OCI-LY1 (cell line): ENCODE results near the gene SREBF1.

ENCODE experiments used
- H2AFZ ChIP-seq: fragments of 200-600 bp; sonication (generic), shearing (Covaris generic); 2 replicates; pipeline ENCODE4 v1.6.0; 2014; ENCODE audit warnings: antibody characterized with exemption, mild to moderate bottlenecking, low read length
- H3F3A ChIP-seq: fragments of 200-600 bp; sonication (generic), shearing (Covaris generic); 2 replicates; pipeline ENCODE4 v1.6.0; 2014; ENCODE audit warnings: mild to moderate bottlenecking, antibody characterized with exemption, low read length, moderate library complexity; ENCODE audit not compliant: insufficient read depth
- H3K27ac ChIP-seq: fragments of 200-600 bp; sonication (generic); 2 replicates; pipeline ENCODE4 v1.5.1; 2014; ENCODE audit warnings: low read length, mixed run types, mild to moderate bottlenecking, low read depth; ENCODE audit not compliant: poor library complexity, severe bottlenecking
- H3K27me3 ChIP-seq: fragments of 200-600 bp; sonication (generic); 2 replicates; pipeline ENCODE4 v1.6.0; 2014; ENCODE audit warnings: antibody characterized with exemption, mild to moderate bottlenecking, low read length, moderate library complexity; ENCODE audit not compliant: insufficient read depth
- H3K36me3 ChIP-seq: fragments of 200-600 bp; sonication (generic); 2 replicates; pipeline ENCODE4 v1.6.1; 2014; ENCODE audit warnings: mild to moderate bottlenecking, antibody characterized with exemption, low read length, moderate library complexity, mixed read lengths; ENCODE audit not compliant: insufficient read depth
- H3K4me1 ChIP-seq: fragments of 200-600 bp; sonication (generic); 2 replicates; pipeline ENCODE4 v1.5.1; 2014; ENCODE audit warnings: mild to moderate bottlenecking, low read length, moderate library complexity; ENCODE audit not compliant: insufficient read depth, severe bottlenecking
- H3K4me2 ChIP-seq: fragments of 200-600 bp; sonication (generic), shearing (Covaris generic); 2 replicates; pipeline ENCODE4 v1.6.1; 2014; ENCODE audit warnings: low read length
- H3K4me3 ChIP-seq: fragments of 200-600 bp; sonication (generic); 2 replicates; pipeline ENCODE4 v1.5.1; 2014; ENCODE audit warnings: low read length, low read depth, mild to moderate bottlenecking, mixed read lengths; ENCODE audit not compliant: poor library complexity, severe bottlenecking
- H3K79me2 ChIP-seq: fragments of 200-600 bp; shearing (Covaris generic); 2 replicates; pipeline ENCODE4 v1.6.1; 2016; ENCODE audit warnings: mixed run types, low read length, mixed read lengths; ENCODE audit not compliant: insufficient read depth
- H3K9ac ChIP-seq: fragments of 200-600 bp; sonication (generic), shearing (Covaris generic); 2 replicates; pipeline ENCODE4 v1.6.1; 2014; ENCODE audit warnings: mild to moderate bottlenecking, low read length, mixed read lengths
- H3K9me2 ChIP-seq: fragments of 200-600 bp; sonication (generic), shearing (Covaris generic); 2 replicates; pipeline ENCODE4 v1.6.1; 2014; ENCODE audit warnings: low read depth, mild to moderate bottlenecking, low read length, mixed read lengths
- H3K9me3 ChIP-seq: fragments of 200-600 bp; shearing (Covaris generic); 2 replicates; pipeline ENCODE4 v1.6.1; 2014; ENCODE audit warnings: low read length, mixed read lengths
- H4K20me1 ChIP-seq: fragments of 200-600 bp; sonication (generic), shearing (Covaris generic); 2 replicates; pipeline ENCODE4 v1.6.0; 2016; ENCODE audit warnings: mild to moderate bottlenecking, low read length; ENCODE audit not compliant: insufficient read depth
- EZH2 ChIP-seq: fragments of 200-600 bp; sonication (generic), shearing (Covaris generic); IDR thresholded peaks from 2 replicates; pipeline ENCODE4 v1.8.0; 2017; ENCODE audit warnings: borderline replicate concordance, mixed run types, mild to moderate bottlenecking, antibody characterized with exemption, low read length, moderate library complexity, mixed read lengths
- TF ChIP-seq, protein P1 (sequence below): fragments of 200-600 bp; sonication (generic), shearing (Covaris generic); IDR thresholded peaks from 2 replicates; pipeline ENCODE4 v1.5.1; 2017; ENCODE audit warnings: mild to moderate bottlenecking, antibody characterized with exemption, low read length, moderate library complexity, mixed read lengths

Gene SREBF1

DNA sequence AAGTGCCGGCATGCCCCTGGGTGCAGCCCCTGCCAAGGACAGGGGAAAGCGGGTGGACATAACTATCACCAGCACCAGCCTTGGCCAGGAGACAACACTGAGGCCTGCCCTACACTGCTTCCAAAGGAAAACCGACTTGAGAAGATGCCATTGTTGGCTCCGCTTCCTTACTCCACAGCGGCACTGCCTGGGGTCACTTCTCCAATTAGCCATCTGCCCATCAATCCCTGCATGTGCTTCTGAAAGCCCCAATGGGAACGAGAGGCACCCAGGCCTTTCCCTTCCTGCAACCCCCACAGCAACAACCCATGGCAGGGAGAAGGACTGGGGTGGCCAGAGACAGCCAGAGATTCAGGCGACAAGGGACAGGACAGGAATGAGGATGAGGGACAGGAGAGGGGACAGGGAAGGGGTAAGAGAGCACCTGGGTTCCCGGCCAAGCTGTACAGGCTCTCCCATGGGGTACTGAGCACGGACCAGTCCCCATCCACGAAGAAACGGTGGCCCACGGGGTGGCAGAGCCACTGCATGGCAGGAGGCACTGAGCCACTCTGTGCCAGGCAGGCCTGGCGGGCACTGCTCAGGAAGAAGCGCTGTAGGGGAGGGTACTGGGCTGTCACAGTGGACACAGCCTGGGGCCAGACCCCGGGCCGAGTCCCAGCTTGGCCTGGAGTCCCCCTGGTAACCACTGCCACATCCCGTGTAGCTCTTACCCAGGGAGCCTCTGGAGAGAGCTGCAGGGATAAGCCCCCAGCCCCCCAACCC is 21.2 kb downstream of the SREBF1 start:
- Histone ChIP-seq H3K79me2 (no peaks in the 10 kb centered on the region), H3K4me2 (no peak overlapping the region), H3K27ac (no peak overlapping the region), H3K9me2 (no peaks in the 10 kb centered on the region), H2AFZ (no peak overlapping the region), H3K4me3 (no peak overlapping the region), H3K36me3 (peaks cover 89% of the 10 kb centered on the region), H3K9ac (no peak overlapping the region), H4K20me1 (no peaks in the 10 kb centered on the region), H3K9me3 (no peaks in the 10 kb centered on the region), H3K27me3 (no peaks in the 10 kb centered on the region), H3F3A (no peaks in the 10 kb centered on the region), H3K4me1 (peaks cover 14% of the 10 kb centered on the region)
- TF ChIP-seq, protein P1, sequence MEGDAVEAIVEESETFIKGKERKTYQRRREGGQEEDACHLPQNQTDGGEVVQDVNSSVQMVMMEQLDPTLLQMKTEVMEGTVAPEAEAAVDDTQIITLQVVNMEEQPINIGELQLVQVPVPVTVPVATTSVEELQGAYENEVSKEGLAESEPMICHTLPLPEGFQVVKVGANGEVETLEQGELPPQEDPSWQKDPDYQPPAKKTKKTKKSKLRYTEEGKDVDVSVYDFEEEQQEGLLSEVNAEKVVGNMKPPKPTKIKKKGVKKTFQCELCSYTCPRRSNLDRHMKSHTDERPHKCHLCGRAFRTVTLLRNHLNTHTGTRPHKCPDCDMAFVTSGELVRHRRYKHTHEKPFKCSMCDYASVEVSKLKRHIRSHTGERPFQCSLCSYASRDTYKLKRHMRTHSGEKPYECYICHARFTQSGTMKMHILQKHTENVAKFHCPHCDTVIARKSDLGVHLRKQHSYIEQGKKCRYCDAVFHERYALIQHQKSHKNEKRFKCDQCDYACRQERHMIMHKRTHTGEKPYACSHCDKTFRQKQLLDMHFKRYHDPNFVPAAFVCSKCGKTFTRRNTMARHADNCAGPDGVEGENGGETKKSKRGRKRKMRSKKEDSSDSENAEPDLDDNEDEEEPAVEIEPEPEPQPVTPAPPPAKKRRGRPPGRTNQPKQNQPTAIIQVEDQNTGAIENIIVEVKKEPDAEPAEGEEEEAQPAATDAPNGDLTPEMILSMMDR: no peak
- TF ChIP-seq EZH2: no peak

DNA sequence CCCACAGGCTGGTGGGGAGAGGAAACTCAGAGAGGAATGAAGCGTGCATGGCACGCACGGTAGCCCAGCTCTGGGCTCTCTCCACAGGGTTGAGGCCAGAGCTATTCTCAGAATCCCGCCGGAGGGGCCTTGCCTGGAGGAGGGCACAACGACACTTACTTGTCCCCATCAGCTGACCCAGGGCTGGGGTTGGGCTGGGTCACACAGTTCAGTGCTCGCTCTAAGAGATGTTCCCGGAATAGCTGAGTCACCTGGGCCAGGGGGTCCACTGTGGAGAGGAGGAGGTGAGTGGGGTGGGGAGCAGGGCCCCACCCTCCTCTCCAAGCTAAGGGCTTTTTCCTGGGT is 21.8 kb downstream of the SREBF1 start:
- H3K4me1 ChIP-seq: peaks cover 8% of the 10 kb centered on the region

DNA sequence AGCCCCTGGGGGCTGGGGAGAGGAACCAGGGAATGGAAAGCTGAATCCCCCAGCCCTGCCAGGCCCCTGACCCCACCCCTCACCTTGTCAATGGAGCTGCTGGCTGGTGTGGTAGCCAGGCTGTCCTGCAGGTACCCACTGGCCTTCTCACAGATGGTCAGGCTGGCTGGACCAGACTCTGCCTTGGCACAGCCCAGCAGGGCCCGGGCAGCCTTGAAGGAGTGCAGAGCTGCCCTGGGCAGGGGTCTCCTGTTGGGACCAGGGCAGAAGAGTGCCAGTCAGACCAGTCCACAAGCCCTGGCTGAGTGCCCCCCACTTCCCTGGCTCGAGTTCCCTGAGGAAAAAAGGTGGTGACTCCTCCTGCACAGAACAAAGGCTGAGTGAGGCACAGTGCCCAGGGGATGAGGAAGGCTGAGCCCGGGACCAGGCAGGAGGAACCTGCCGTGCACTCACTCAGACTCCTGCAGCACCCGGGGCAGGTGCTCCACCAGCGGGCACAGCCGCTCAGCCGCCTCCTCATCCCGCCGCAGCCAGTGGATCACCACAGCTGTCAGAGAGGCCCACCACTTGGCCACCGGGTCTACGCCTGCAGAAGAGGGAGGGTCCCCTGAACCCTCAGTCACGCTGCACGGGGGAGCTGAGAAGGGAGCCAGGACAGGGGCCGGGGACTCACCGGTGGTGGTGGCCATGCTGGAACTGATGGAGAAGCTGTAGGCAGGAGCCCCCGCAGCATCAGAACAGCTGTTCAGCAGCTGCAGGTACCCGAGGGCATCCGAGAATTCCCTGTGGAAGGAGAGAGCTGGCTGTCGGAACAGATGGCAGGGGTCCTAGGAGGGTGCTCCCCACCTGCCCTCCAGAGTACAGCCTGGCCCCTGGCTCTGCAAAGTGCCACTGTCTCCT is 22.4 kb downstream of the SREBF1 start:
- no peak overlapping the region for H3K9ac ChIP-seq
- peaks cover 6% of the 10 kb centered on the region for H3K4me1 ChIP-seq
- TF ChIP-seq EZH2: no peak
- TF ChIP-seq, protein P1: no peak
- H3K9me3 ChIP-seq: no peaks in the 10 kb centered on the region
- peaks cover 83% of the 10 kb centered on the region for H3K36me3 ChIP-seq
- no peaks in the 10 kb centered on the region for H4K20me1 ChIP-seq
- H3K27ac ChIP-seq: no peak overlapping the region
- H3K4me2 ChIP-seq: no peak overlapping the region
- H3K27me3 ChIP-seq: no peaks in the 10 kb centered on the region
- no peaks in the 10 kb centered on the region for H3K9me2 ChIP-seq
- H2AFZ ChIP-seq: no peak overlapping the region
- no peak overlapping the region for H3K4me3 ChIP-seq
- no peaks in the 10 kb centered on the region for H3K79me2 ChIP-seq
- no peaks in the 10 kb centered on the region for H3F3A ChIP-seq

More for the DNA sequence above, 21.8 kb downstream of the SREBF1 start:
- no peak for TF ChIP-seq EZH2
- TF ChIP-seq, protein P1: no peak
- H3K4me3 ChIP-seq: no peak overlapping the region
- H3K27me3 ChIP-seq: no peaks in the 10 kb centered on the region
- no peak overlapping the region for H3K4me2 ChIP-seq
- no peaks in the 10 kb centered on the region for H3K9me2 ChIP-seq
- no peaks in the 10 kb centered on the region for H3K9me3 ChIP-seq
- peaks cover 89% of the 10 kb centered on the region for H3K36me3 ChIP-seq
- no peaks in the 10 kb centered on the region for H3F3A ChIP-seq
- no peak overlapping the region for H3K9ac ChIP-seq
- no peak overlapping the region for H2AFZ ChIP-seq
- H3K79me2 ChIP-seq: no peaks in the 10 kb centered on the region
- no peak overlapping the region for H3K27ac ChIP-seq
- no peaks in the 10 kb centered on the region for H4K20me1 ChIP-seq
